GM19438 (cell line): Measurements from ENCODE around the gene SAMD1.

Source experiments
- ATAC-seq: cut with Tn5 transposase; IDR thresholded peaks from one replicate; pipeline ENCODE4 v1.9.1; 2021; ENCODE audit warnings: low read depth; ENCODE audit not compliant: unreplicated experiment

Gene SAMD1

DNA sequence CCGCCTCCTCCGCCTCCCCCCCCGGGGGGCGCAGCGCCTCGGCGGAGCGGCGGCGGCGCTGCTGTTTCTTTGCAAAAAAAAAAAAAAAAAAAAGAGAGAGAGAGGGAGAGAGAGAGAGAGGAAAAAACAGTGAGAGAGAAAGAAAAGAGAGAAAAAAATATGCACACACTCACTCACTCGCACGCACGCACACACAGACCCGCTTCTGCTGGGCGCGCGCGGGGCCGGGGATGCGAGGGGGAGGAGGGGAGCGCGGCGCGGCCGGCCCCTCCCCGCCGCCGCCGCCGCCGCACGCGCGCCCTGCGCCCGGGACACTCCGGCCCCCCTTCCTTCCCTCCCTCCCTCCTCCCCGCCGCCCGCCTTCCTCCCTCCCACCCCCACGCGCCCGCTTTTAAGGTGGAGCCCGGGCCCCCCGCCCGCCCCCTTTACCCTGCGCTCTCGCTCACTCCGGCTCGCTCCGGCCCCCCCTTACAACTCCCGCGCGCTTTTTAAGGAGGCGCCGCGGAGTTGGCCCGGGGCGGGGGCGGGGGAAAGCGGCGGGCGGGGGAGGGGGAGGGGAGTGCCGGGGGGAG lies at the start of gene SAMD1:
TSS of gene SAMD1 (minus strand) at position 243 of the 572 bp plus-strand sequence.
- peak; percentile 34 for ATAC-seq

GRCh38 chr19:14139944-14140343 lies 49.4 kb upstream of the SAMD1 start:
- no peak for ATAC-seq

DNA sequence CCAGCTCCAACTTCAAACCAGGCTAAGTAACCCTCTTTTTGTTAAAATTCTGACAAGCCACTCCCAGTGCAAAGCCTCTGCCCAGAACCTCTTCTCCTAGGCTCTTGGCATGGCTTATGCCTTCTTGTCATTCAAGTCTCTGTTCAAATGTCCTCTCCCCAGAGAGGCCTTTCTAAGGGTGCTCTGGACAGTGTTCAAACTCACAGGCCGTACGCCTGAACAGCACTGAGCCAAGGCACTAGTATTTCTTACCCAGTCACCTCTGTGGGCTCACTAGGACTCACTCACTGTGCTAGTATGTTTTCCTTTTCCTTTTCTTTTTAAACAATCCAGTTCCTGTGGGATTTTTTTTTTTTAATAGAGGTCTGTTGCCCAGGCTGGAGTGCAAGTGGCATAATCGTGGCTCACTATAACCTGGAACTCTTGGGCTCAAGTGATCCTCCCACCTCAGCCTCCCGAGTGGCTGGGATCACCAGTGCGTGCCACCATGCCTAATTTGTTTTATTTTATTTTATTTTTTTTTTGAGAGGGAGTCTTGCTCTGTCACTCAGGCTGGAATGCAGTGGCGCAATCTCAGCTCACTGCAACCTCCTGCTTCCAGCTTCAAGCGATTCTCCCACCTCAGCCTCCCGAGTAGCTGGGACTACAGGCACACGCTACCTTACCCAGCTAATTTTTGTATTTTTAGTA lies 48.2 kb upstream of the SAMD1 start:
- no peak for ATAC-seq

DNA sequence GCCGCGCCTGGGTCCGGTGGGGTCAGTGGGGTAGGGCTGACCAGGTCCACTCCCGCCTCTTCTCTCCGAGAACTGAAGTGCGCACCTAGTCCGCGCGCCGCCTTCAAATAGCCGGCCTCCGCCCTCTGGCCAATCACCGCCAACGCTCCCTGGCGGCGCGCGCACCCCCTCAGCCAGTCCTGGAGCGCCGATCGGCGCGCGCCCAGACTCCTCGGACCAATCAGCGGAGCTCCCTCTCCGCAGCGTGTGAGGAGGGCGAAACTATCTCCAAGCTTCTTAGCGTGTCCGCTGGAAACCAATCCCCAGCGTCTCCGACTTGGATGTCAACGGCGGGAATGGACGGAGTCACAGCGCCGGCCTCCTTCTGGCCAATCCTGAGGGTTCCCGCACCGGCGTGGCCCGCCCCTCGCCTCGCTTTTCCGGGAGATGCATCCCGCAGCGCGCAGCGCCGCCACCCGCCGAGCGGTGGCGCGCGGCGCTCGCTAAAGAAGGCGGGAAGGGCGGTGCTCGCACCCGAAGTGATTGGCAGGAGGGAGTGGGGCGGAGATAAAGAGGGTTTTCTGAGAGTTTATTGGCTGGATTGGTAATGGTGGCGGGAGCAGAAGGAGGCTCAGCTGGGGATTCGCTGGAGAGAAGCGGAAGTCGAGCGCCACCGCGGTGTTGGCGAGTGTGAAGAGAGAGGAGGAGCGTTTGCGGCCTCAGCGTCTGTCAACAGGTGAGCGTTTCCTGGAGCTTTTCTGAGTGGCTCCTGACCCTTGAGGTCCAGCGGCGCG lies 46.1 kb upstream of the SAMD1 start, which contains the start of gene ASF1B:
TSS of gene ASF1B (minus strand) at position 81 of the 773 bp plus-strand sequence. CDS start 133 bp downstream, outside the sequence.
- peak; percentile 80 for ATAC-seq

GRCh38 chr19:14135985-14136508 lies 45.5 kb upstream of the SAMD1 start:
- ATAC-seq, result no peak

- ATAC-seq, result no peak
Measured at GRCh38 chr19:14135355-14135754, 44.8 kb upstream of the SAMD1 start.

DNA sequence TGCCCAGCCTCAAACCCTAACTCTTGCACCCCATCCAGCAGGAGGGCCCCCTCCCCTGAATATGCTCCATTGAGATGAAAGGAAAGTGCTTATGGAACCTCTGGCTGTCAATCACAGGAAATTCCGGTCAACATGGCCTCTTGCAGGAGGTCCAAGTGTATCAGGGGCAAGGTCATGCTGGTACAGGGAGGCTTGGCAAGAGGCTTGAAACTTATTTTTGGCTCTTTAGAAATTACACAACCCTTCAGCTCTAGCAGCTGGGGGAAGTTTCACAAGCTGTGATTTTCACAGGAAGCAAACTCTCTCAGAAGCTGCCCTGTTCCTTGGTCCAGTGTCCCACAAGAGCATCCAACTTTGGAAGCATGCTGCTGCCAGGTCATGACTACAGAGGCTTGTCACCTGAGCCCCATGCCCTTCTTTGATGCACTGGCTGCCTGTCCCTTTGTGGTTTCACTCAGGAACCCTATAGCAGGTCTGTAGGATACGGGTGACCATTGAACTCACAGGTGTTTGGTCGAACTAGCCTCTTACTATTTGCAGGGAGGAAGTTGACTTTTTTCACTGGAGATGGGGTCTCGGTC lies 37.5 kb upstream of the SAMD1 start:
- ATAC-seq, result no peak

- ATAC-seq, result no peak
Measured at GRCh38 chr19:14127176-14127575, 36.6 kb upstream of the SAMD1 start.

DNA sequence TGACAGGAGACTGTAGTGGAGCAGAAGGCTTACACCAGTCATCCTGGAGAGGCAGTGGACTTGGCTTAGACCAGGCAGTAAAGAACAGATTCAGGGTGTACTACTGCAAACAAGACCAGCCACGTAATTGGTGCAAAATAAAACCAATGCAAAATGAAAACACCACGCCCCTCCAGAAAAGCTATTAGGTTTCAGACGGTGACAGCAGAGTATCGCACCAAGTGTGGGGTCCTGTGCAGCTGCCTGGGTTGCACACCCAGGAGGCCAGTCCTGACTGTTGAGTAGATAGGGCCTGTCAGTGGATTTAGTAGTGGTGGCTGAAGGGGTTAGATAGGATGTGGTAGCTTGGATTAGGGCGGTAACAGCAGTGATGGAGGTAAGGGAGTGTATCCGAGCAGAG lies 32.4 kb upstream of the SAMD1 start:
- ATAC-seq, result no peak

GRCh38 chr19:14120497-14120780 lies 29.9 kb upstream of the SAMD1 start:
- no peak for ATAC-seq

- no peak for ATAC-seq
Measured at GRCh38 chr19:14119644-14120496, 29.3 kb upstream of the SAMD1 start.

DNA sequence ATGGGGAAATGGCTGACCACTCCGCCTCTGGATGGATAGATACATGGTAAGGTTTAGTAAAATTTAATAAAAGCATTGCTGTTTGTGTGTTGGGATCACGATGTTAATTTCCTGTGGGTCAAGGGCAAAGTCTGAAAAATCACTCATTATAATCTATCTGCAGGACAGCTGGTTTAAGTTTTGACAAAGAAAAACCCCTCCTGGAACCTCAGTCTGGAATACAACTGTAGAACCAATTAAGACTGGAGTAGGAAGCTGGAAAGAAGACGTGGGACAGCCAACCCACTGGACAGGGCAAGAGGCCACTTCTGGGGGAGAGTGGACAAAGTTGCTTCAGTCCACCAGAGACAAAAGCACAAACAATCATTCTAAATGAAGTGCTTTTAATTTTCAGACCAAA lies 28.6 kb upstream of the SAMD1 start:
- ATAC-seq, result no peak

DNA sequence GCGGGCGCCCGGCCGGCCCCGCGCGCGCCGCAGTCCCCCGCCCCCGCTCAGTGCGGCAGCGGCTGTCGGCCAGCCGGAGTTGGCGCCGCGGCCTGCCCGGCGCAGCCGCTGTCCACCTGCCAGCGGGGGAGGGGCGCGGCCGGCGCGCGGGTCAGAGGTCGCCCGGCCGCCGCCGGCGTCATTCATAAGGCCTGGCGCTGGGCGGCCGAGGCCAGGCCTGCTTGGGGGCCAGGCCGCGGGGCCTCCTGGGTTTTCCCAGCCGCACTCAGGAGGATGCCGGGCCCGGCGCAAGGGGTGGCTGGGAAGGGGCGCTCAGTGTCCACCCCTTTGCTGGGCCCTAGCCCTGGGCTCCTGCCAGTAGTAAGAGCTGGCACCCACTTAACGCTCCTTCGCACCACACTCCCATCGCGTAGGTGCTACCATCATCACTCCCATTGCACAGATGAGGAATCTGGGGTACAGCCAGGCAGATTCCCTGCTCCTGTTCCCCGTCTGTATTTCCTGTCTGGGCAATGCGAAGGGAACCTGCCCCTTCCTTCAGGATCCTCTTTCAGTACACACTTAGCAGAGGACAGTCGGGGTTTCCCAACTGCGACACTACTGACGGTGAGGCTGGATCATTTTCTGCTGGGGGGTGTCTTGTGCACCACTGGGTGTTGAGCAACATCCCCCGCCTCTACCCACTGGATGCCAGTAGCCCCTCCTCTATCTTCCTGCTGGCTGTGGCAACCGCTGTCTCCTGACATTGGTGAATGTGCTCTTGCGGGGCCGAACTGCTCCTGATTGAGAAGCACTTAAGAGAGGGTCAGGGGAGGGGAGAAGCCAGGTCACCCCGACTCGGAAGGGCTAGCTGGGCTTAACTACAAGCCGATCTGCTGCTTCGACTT lies 27.9 kb upstream of the SAMD1 start:
- peak; percentile 14 for ATAC-seq

DNA sequence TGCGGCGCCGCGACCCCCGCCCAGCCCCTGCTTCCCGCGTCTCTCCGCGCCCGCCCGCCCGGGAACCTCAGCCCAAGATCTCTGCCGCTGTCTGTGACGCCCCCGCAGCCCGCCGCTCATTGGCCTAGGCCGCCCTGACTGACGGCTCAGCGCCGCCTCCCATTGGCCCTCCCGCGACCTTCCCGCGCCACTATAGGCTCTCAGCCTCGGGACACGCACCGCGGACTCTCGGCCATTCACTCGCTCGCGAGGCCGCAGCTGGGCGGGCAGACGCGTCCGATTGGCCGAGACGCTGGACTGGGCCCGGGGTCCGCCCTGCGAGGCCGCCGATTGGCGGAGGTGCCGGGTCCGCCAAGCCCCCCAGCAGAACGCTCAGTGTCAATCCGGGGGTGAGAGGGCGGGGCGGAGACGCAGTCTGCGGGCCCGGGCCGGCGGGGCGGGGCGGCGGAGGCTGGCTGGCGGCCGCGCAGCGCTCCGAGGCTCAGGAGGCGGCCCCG lies 27.2 kb upstream of the SAMD1 start, which contains the start of gene PRKACA:
TSS of gene PRKACA (minus strand) at position 95 of the 497 bp plus-strand sequence. CDS start 215 bp downstream, outside the sequence.
- ATAC-seq, result peak; percentile 86

DNA sequence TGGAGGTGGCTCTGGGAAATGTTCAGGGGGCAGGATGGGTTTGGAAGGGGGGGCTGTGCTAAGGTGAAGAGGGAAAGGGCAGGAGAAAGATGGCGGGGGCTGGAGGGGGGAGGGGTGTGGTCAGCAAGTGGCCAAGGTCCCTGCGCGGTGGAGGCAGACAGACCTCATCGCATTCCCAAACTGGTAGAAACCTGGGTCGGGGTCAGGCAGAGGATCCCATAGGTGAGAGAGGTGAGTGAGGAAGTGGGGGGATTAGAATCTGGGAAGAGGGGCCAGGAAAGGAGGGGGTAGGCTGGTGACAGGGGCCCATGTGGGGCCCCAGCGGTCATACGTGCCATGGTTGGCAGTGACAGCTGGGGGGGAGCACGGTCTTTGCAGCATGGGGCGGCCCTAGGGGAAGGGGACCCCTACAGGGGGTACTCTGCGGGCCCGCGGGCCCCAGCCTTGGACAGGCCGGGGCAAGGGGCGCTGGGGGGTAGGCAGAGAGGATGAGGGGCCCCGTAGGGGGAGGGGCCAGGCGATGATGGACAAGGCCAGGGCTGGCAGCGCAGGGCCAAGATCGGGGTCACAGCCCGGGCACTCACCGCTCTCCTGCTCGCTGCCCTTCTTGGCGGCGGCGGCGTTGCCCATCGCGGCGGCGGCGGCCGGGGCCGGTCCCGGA lies 26.5 kb upstream of the SAMD1 start:
- ATAC-seq, result no peak

DNA sequence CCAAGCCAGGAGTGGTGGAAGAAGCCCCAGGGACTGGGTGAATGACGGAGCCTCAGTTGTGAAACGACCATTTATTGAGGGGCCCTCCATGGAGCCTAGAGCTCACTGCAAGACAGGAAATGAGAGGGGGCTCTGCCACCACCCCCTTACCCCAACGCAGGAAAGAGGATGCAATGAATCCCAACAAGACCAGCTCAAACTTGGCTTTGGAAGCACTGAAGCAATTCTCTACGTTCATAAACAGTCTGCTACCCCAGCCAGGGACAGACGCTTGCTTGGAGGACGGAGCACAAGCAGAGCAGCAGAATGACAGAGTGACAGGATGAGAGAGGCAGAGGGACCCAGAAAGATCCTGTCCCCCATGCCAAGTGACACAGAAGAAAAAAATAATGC lies 26.0 kb upstream of the SAMD1 start:
- ATAC-seq, result no peak

DNA sequence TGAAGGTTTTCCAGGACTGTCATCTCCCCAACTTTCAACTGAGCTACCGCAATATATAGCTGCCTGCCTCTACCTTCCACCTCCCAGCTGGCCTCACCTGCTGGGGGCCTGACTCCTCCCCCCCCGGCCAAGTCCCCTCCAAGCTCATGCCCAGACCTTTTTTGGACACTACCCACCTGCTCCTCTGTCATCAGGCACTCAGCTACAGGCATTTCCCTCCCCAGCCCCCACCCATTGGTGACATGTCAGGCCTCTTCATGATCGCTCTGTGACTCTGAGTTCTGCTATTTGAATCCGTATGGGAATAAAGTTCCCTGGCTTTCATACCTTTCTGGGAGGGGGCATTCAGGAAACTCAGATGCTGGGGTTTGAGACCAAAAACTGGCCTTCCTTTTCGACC lies 25.2 kb upstream of the SAMD1 start:
- no peak for ATAC-seq

- ATAC-seq, result no peak
Measured at GRCh38 chr19:14114854-14115253, 24.3 kb upstream of the SAMD1 start.

DNA sequence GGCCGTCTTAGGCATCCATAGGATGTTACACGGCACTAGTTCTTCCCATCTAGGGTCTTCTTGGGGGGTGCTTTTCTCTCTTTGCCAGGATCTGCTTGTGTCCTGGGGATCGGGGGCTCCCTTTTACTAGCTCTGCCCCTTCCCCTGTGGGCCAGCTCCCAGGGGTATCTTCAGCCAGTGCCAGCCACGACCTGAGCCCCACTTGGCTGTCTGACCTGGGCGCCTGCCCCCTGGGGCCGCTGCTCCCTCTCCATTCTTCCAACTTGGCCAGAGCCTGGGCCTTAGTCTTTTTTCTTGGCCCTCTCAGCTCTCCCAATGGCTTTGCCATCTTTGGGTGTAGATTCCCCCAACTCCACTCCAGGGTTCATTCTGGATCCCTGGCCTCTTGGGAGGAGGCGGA lies 23.9 kb upstream of the SAMD1 start:
- no peak for ATAC-seq
